ENCODE measurements around the gene FLT4.
A peak's percentile ranks its signal among the peaks of the same experiment; 100 is the strongest.

FLT4 gene

GRCh38 chr5:180621311-180621710 lies 28.1 kb downstream of the FLT4 start:
- ChIA-PET POLR2A (no interaction called here), CTCF (interaction anchor here (1.7 kb wide), 1 partner anchor 15 kb away, joined by 4 read pairs; no protein-coding TSS in a partner anchor)
- no peak for DNase-seq (ENCODE audit: extremely low spot score)
- no peak for TF ChIP-seq CTCF (IDR thresholded peaks at IDR 0.05; ENCODE audit: control extremely low read depth, extremely low read depth, low read depth, missing control alignments)

- ChIA-PET CTCF (no interaction called here), POLR2A (no interaction called here)
- TF ChIP-seq CTCF (IDR thresholded peaks at IDR 0.05; ENCODE audit: control extremely low read depth, extremely low read depth, low read depth, missing control alignments), result no peak
- DNase-seq (ENCODE audit: extremely low spot score), result no peak
Measured at GRCh38 chr5:180620014-180620413, 29.4 kb downstream of the FLT4 start.

- CTCF ChIA-PET, result no interaction called here
- DNase-seq (ENCODE audit: extremely low spot score), result no peak
- TF ChIP-seq CTCF (IDR thresholded peaks at IDR 0.05; ENCODE audit: control extremely low read depth, extremely low read depth, low read depth, missing control alignments), result no peak
- POLR2A ChIA-PET, result no interaction called here
Measured at GRCh38 chr5:180619563-180619915, 29.9 kb downstream of the FLT4 start.

GRCh38 chr5:180618829-180619562 lies 30.4 kb downstream of the FLT4 start:
- ChIA-PET POLR2A (no interaction called here), CTCF (no interaction called here)
- DNase-seq (ENCODE audit: extremely low spot score), result peak; percentile 61
- no peak for TF ChIP-seq CTCF (IDR thresholded peaks at IDR 0.05; ENCODE audit: control extremely low read depth, extremely low read depth, low read depth, missing control alignments)

- no peak for TF ChIP-seq CTCF (IDR thresholded peaks at IDR 0.05; ENCODE audit: control extremely low read depth, extremely low read depth, low read depth, missing control alignments)
- ChIA-PET POLR2A (no interaction called here), CTCF (no interaction called here)
- no peak for DNase-seq (ENCODE audit: extremely low spot score)
Measured at GRCh38 chr5:180618487-180618828, 30.9 kb downstream of the FLT4 start.

GRCh38 chr5:180613814-180614188 lies 35.6 kb downstream of the FLT4 start:
- DNase-seq (ENCODE audit: extremely low spot score), result no peak
- ChIA-PET POLR2A (interaction anchor here (0.6 kb wide), 1 partner anchor 116 kb away, joined by 8 read pairs; no protein-coding TSS in a partner anchor), CTCF (no interaction called here)
- no peak for TF ChIP-seq CTCF (IDR thresholded peaks at IDR 0.05; ENCODE audit: control extremely low read depth, extremely low read depth, low read depth, missing control alignments)

All from GM10248 (cell line).